Osteoblast (primary cell): ENCODE measurements around the gene PPARGC1A. TPM values are rescaled to one million over a fixed set of nuclear protein-coding genes. Genes with fewer than 3 reads are reported as not detected.

Experiments used
- DNase-seq: peaks from one replicate; pipeline ENCODE4 v3.0.0; 2011; ENCODE audit warnings: low spot score, mixed read lengths; ENCODE audit not compliant: insufficient read length; ENCODE audit errors: missing footprints
- H2AFZ ChIP-seq: 2 replicates; pipeline ENCODE4 v1.6.0; 2011; ENCODE audit warnings: mild to moderate bottlenecking, low read length
- H3K27ac ChIP-seq: 2 replicates; pipeline ENCODE4 v1.5.1; 2011; ENCODE audit warnings: mild to moderate bottlenecking, low read depth, low read length, moderate library complexity
- H3K27me3 ChIP-seq: 2 replicates; pipeline ENCODE4 v1.6.0; 2012; ENCODE audit warnings: mild to moderate bottlenecking, control low read depth, inconsistent platforms, low read length, moderate library complexity; ENCODE audit not compliant: insufficient read depth
- H3K36me3 ChIP-seq: 2 replicates; pipeline ENCODE4 v1.5.1; 2011; ENCODE audit warnings: mild to moderate bottlenecking, low read length, control low read depth, moderate library complexity; ENCODE audit not compliant: insufficient read depth
- H3K4me1 ChIP-seq: 2 replicates; pipeline ENCODE4 v1.5.1; 2011; ENCODE audit warnings: mild to moderate bottlenecking, low read length, control low read depth, moderate library complexity; ENCODE audit not compliant: insufficient read depth
- H3K4me2 ChIP-seq: 2 replicates; pipeline ENCODE4 v1.6.0; 2011; ENCODE audit warnings: mild to moderate bottlenecking, low read length; ENCODE audit not compliant: insufficient read depth
- H3K4me3 ChIP-seq: fragments of 200-600 bp; sonication (generic); 3 replicates; pipeline ENCODE4 v1.5.1; 2012; ENCODE audit warnings: mild to moderate bottlenecking, low read length, inconsistent platforms; ENCODE audit not compliant: insufficient read depth
- H3K79me2 ChIP-seq: 2 replicates; pipeline ENCODE4 v1.6.0; 2012; ENCODE audit warnings: mild to moderate bottlenecking, low read length, control low read depth, inconsistent platforms; ENCODE audit not compliant: insufficient read depth
- H3K9me3 ChIP-seq: 2 replicates; pipeline ENCODE4 v1.5.1; 2011; ENCODE audit warnings: low read depth, low read length, control low read depth
- H4K20me1 ChIP-seq: 2 replicates; pipeline ENCODE4 v1.6.0; 2012; ENCODE audit warnings: mild to moderate bottlenecking, low read length, control low read depth; ENCODE audit not compliant: insufficient read depth
- CTCF ChIP-seq: IDR thresholded peaks from 2 replicates; pipeline ENCODE4 v1.5.1; 2011; ENCODE audit warnings: mild to moderate bottlenecking, low read depth, low read length, moderate library complexity; ENCODE audit errors: extremely low read depth
- total RNA-seq: library from RNA; depleted of rRNA; stranded (reverse); fragments of >200 nt; gene quantifications from 2 replicates; pipeline ENCODE4 v1.2.3, GENCODE V29; 2012

The PPARGC1A gene
- 2.1 and 2.5 TPM in 2 replicates for total RNA-seq

GRCh38 chr4:23889814-23890341, at the start of gene PPARGC1A:
PPARGC1A (minus strand) TSS chr4:23890047; CDS start chr4:23889957, 90 bp downstream.
- Histone ChIP-seq H3K9me3 (no peaks in the 10 kb centered on the region), H3K4me2 (peak within 1 kb of the TSS; percentile 96), H3K79me2 (no peaks in the 10 kb centered on the region), H3K27me3 (peaks cover 10% of the 10 kb centered on the region), H4K20me1 (no peaks in the 10 kb centered on the region), H3K4me3 (peak within 1 kb of the TSS; percentile 75), H2AFZ (peak within 1 kb of the TSS; percentile 88), H3K27ac (no peak within 1 kb of the TSS), H3K4me1 (peaks cover 13% of the 10 kb centered on the region), H3K36me3 (no peaks in the 10 kb centered on the region)
- TF ChIP-seq CTCF, result no peak
- peak; percentile 43 for DNase-seq

- Histone ChIP-seq H3K27ac (no peak overlapping the region), H3K36me3 (no peaks in the 10 kb centered on the region), H3K79me2 (no peaks in the 10 kb centered on the region), H3K4me3 (no peak overlapping the region), H3K4me1 (peaks cover 8% of the 10 kb centered on the region), H3K27me3 (no peaks in the 10 kb centered on the region), H2AFZ (no peak overlapping the region), H3K9me3 (no peaks in the 10 kb centered on the region), H3K4me2 (no peak overlapping the region), H4K20me1 (no peaks in the 10 kb centered on the region)
- no peak for TF ChIP-seq CTCF
- DNase-seq, result no peak
These were observed 48.9 kb upstream of the PPARGC1A start for GRCh38 chr4:23938796-23939195.

GRCh38 chr4:23937173-23937572, 47.3 kb upstream of the PPARGC1A start:
- no peak for TF ChIP-seq CTCF
- Histone ChIP-seq H3K27me3 (no peaks in the 10 kb centered on the region), H3K9me3 (no peaks in the 10 kb centered on the region), H3K4me1 (peaks cover 8% of the 10 kb centered on the region), H3K36me3 (no peaks in the 10 kb centered on the region), H2AFZ (peak overlapping the region; percentile 15), H3K27ac (no peak overlapping the region), H3K79me2 (no peaks in the 10 kb centered on the region), H4K20me1 (no peaks in the 10 kb centered on the region), H3K4me3 (no peak overlapping the region), H3K4me2 (no peak overlapping the region)
- no peak for DNase-seq

GRCh38 chr4:23934915-23935314, 45.1 kb upstream of the PPARGC1A start:
- H4K20me1 ChIP-seq, result no peaks in the 10 kb centered on the region
- no peaks in the 10 kb centered on the region for H3K79me2 ChIP-seq
- no peak overlapping the region for H3K4me2 ChIP-seq
- peak; percentile 49 for DNase-seq
- H3K4me1 ChIP-seq, result peaks cover 8% of the 10 kb centered on the region
- H3K36me3 ChIP-seq, result no peaks in the 10 kb centered on the region
- no peak overlapping the region for H3K4me3 ChIP-seq
- no peaks in the 10 kb centered on the region for H3K9me3 ChIP-seq
- H3K27me3 ChIP-seq, result no peaks in the 10 kb centered on the region
- no peak overlapping the region for H2AFZ ChIP-seq
- no peak overlapping the region for H3K27ac ChIP-seq
- no peak for TF ChIP-seq CTCF
